ENCODE data around the gene KCNK18.

The KCNK18 gene

GRCh38 chr10:117250411-117250810, 53.1 kb downstream of the KCNK18 start:
- no peak for DNase-seq (ENCODE audit: low read depth in 2 of 2)

GRCh38 chr10:117253908-117254307, 56.6 kb downstream of the KCNK18 start:
- DNase-seq (ENCODE audit: low read depth in 2 of 2), result no peak

- DNase-seq (ENCODE audit: low read depth in 2 of 2), result no peak
Observed at GRCh38 chr10:117254338-117254737, 57.0 kb downstream of the KCNK18 start.

GRCh38 chr10:117254774-117255735, 57.8 kb downstream of the KCNK18 start:
- DNase-seq (ENCODE audit: low read depth in 2 of 2), result no peak

DNA sequence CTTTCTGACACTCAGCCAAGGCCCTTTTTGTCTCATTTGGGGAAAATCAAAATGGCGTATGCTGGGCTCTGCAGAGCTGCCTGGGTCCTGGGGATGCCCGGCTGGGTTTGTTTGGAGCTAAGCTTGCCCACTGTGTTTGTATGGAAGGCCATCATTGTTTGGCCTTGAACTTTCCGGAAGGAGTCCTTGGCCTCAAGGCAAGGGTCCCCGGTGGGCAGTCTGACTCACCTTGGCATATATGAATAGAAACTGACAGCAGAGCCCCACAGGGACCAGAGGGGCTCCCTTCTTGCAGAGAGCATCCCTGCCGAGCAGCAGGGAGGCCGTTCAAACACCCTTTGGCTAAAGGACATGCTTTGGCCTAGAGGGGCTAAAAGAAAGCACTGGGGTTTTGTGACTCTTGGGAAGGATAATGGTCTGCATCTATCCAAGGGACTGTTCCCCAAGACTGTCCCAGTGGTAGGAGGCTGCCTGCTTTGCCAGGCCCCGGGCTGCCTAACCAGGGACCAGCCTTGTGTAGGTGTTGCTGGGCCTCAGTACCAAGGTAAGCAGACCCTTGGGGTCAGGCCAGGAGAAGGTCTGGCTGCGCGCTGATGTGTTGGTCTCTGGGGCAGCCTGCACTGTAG, 58.7 kb downstream of the KCNK18 start:
- DNase-seq (ENCODE audit: low read depth in 2 of 2), result no peak

DNA sequence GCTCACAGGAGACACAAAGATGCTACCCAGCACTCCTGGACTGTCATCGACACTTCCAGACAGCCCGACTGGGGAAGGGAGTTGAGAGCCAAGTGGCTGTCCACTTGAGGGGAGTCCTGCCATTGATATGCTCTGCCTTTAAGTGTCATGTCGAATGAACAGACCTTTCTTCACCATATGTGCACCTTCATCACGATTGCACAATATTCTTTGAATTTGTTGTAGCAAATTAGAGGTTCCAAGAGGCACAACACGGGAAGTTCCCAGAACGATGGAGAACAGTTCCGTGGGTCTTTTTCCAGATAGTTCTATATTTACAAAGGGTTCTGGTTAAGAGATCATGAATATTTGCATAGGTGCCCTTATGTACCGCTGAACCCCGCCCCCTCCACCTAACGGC, 59.6 kb downstream of the KCNK18 start:
- no peak for DNase-seq (ENCODE audit: low read depth in 2 of 2)

DNA sequence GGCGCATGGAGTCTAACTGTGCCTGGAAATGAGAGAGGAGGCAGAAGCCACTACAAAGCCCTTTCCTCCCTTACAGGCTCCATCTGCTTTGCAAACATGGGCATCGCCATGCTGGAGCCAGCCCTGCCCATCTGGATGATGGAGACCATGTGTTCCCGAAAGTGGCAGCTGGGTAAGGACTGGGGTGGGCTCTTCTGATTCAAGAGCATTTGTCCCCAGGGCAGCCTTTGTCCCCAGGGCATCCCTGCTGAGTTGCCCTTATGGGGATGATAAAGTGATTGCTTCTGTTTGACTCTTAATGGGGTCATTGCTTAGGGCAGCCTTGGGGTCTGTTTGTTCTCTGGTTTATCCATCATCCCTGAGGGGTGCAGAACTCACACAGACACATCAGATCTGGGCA, 60.4 kb downstream of the KCNK18 start:
- DNase-seq (ENCODE audit: low read depth in 2 of 2), result no peak

DNA sequence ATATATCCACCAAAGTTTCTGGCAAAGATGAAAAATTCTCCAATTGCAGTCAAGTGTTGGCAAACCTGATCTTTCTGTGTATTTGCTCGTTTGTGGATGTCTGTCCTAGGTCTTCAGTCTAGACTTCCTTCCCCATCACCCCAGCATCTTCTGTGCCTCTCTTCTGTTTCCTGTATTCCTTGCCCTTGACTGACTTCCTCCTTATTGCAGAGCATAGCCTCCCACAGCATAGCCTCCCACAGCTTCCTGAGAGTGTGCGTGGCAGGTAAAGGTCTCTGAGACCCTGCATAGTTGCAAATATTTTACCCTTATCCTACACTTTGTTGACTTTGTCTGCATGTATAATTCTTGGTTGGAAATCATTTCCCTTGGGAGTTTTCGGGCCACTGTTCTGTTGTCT, 62.0 kb downstream of the KCNK18 start:
- DNase-seq (ENCODE audit: low read depth in 2 of 2), result no peak
